GM19025 (cell line): ENCODE results near the gene RNF224.

ENCODE experiments used
- ATAC-seq: cut with Tn5 transposase; IDR thresholded peaks from one replicate; pipeline ENCODE4 v1.9.1; 2021; ENCODE audit warnings: mild to moderate bottlenecking, low read depth, moderate library complexity; ENCODE audit not compliant: unreplicated experiment

Gene RNF224

GRCh38 chr9:137225699-137226331 lies 1.5 kb upstream of the RNF224 start:
- ATAC-seq, result no peak

GRCh38 chr9:137226338-137227053 lies 806 bp upstream of the RNF224 start:
- ATAC-seq, result no peak

- ATAC-seq, result no peak
Measured at GRCh38 chr9:137227853-137228505, 677 bp downstream of the RNF224 start.

DNA sequence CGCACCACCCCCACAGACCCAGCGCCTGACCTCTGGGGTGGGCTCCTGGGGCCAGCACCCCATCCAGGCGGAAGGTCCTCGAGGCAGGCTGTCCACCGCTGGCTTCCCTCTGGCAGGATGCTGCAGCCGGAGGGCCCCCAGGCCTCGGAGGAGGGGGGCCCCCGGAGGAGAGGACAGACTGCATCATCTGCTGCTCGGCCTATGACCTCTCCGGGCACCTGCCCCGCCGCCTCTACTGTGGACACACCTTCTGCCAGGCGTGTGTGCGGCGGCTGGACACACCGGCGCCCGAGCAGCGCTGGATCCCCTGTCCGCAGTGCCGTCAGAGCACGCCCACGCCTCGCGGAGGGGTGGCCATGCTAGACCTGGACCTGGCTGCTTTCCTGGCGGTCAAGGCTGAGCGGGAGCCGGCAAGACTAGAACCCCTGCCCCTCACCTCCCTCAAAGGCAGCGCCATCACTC lies 1.2 kb downstream of the RNF224 start:
- ATAC-seq, result no peak

GRCh38 chr9:137228968-137229896 lies 1.9 kb downstream of the RNF224 start:
- ATAC-seq, result no peak

DNA sequence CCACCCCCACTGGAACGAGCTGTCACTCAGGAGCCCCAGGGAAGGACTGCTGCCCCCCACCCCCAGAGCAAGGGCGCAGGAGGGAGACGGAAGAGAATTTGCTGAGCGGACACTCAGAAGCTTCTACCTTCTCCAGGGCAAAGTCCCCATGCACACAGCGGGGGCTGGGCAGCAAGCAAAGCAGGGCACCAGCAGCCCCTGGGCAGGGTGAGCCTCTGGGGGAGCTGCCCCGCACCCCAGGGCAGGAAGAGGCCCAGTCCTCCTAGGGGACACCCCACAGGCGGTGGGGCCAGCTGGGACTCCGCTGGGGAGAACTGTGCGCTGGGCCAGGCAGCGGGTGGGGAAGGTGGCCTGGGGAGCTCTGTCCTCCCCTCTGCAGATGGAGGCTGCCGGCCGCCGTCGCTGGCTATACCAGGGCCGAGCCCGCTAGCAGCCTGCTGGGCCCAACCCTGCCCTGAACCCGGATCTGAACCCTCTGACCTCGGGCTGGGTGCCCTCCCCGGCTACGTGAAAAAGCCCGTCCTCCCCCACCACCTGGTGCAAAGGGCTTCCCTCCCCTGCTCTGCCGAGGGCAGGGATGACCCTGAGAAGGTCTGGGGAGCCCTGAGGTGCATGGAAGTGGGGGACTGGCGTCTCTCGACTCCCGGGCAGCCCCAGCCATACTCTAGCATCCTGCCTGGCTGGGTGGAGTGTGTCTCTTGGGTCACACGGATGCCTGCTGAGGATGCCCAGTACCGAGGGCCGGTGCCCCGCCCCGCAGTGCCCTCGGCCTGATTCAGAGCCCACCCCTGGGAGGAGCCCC lies 2.8 kb downstream of the RNF224 start:
- ATAC-seq, result no peak

- ATAC-seq, result no peak
Measured at GRCh38 chr9:137230705-137231371, 3.5 kb downstream of the RNF224 start, which contains the start of gene SLC34A3. Gene SLC34A3 (plus strand): TSS chr9:137230901. CDS start chr9:137231703, 802 bp downstream.

GRCh38 chr9:137231372-137232039 lies 4.2 kb downstream of the RNF224 start:
- no peak for ATAC-seq

DNA sequence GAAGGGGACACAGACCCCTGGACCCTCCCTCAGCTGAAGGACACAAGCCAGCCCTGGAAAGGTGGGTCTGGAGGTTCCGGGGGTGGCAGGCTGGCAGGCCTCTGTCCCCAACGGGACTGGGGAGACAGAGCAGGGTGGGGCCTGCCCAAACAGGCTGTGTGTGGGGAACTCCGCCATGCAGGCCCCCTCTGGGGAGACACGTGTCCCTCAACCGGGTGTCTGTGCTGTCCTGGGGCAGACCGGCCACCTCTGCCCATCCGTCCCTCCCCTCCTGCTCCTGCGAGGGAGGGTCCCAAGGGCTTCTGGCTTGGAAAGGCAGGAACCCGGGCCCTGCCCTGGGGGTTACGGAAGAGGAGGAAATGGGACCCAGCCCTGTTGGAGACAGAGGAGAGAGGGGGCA lies 4.8 kb downstream of the RNF224 start:
- ATAC-seq, result no peak

GRCh38 chr9:137232510-137232909 lies 5.2 kb downstream of the RNF224 start:
- ATAC-seq, result no peak

- ATAC-seq, result no peak
Measured at GRCh38 chr9:137233143-137233980, 6.1 kb downstream of the RNF224 start.

DNA sequence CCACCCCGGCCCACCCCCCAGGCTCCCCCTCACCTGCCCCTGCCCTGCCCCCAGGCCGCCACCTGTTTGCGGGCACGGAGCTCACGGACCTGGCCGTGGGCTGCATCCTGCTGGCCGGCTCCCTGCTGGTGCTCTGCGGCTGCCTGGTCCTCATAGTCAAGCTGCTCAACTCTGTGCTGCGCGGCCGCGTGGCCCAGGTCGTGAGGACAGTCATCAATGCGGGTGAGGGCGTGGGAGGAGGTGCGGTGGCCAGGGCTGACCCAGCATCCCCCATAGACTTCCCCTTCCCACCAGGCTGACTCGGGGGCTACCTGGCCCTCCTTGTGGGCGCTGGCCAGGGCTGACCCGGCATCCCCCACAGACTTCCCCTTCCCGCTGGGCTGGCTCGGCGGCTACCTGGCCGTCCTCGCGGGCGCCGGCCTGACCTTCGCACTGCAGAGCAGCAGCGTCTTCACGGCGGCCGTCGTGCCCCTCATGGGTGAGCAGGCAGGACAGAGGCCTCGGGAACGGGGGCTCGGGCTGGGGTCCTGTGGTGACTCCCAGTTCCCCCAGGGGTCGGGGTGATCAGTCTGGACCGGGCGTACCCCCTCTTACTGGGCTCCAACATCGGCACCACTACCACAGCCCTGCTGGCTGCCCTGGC lies 6.9 kb downstream of the RNF224 start:
- no peak for ATAC-seq

DNA sequence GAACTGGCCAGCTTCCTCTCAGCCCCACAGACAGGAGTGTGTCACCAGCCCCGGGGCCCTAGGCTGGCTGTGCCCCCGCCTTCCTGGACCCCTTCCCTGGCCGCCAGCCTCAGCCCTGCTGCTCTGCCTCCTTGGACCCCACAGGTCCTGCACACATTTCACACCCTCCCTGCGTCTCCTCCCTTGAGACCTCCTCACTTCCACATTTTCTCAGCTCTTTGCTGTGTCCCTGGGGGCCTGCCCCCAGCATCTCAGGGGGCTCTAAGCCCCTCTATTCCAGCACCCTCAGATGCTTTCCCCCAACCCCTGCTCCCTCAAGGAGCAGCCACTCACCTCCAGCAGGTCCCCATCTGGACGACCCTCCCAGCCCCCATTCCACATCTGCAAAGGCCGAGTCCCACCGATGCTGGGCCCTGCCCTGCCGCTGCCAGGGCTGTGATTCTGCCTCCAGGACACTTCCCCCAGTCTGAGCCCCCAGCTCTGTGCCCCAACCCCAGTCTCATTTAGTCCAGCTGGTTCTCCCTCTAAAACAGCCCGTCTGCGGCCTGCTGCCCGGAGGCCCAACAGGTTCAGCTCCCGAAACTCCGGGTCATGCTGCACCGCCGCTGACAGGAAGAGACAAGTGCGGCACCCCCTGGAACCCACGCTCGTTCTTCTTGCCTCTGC lies 7.6 kb downstream of the RNF224 start:
- ATAC-seq, result no peak

DNA sequence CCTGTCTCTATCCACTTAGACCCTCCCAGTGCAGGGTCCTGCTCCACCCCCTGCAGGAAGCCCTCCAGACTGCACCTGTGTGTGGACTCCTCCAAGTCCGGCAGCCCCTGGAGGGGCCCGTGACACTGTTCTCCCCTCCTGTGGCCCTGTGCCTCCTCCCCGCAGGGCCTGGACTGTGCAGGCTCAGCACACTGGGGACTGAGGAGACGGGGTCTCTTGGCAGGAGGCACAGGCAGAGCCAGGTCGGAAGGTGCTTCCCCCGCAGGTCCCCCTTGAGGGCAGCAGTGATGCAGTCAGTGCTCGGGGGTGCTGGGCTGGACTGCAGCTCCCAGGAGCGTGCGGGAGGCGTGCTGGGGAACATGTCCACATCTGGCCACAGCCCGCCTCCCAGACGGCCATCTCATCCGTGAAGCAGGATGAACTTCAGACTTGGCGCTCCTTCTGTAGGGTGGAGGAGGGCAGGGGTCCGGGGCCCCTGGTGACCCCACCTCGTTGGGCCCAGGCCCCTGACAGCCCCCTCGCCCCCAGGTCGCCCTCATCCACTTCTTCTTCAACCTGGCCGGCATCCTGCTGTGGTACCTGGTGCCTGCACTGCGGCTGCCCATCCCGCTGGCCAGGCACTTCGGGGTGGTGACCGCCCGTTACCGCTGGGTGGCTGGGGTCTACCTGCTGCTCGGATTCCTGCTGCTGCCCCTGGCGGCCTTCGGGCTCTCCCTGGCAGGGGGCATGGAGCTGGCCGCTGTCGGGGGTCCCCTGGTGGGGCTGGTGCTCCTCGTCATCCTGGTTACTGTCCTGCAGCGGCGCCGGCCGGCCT lies 8.3 kb downstream of the RNF224 start:
- no peak for ATAC-seq

GRCh38 chr9:137236238-137236935 lies 9.1 kb downstream of the RNF224 start:
- no peak for ATAC-seq
